Ammon's horn (tissue), 1 donor: Measurements from ENCODE around the gene TMEM204.

Source experiments
- DNase-seq: peaks from one replicate; pipeline ENCODE4 v3.0.0-alpha.2; 2016; ENCODE audit warnings: low spot score

The TMEM204 gene

GRCh38 chr16:1538804-1539520 is 5.5 kb downstream of the TMEM204 start:
- no peak for DNase-seq

- no peak for DNase-seq
These were observed 6.5 kb downstream of the TMEM204 start for GRCh38 chr16:1539720-1540555.

- no peak for DNase-seq
These were observed 7.0 kb downstream of the TMEM204 start for GRCh38 chr16:1540556-1540855.

- DNase-seq: no peak
These were observed 8.1 kb downstream of the TMEM204 start for GRCh38 chr16:1541293-1542165.

GRCh38 chr16:1542166-1542500 is 8.7 kb downstream of the TMEM204 start:
- DNase-seq: no peak

GRCh38 chr16:1542533-1542932 is 9.1 kb downstream of the TMEM204 start:
- no peak for DNase-seq

- DNase-seq: peak; percentile 55
These were observed 9.8 kb downstream of the TMEM204 start for GRCh38 chr16:1543085-1543896.

GRCh38 chr16:1545044-1546040 is 11.9 kb downstream of the TMEM204 start:
- no peak for DNase-seq

GRCh38 chr16:1546430-1546829 is 13.0 kb downstream of the TMEM204 start:
- no peak for DNase-seq

- DNase-seq: no peak
These were observed 14.8 kb downstream of the TMEM204 start for GRCh38 chr16:1548233-1548632.

- DNase-seq: no peak
These were observed 15.3 kb downstream of the TMEM204 start for GRCh38 chr16:1548727-1549126.

GRCh38 chr16:1550069-1550468 is 16.6 kb downstream of the TMEM204 start:
- DNase-seq: no peak

- no peak for DNase-seq
These were observed 17.2 kb downstream of the TMEM204 start for GRCh38 chr16:1550696-1551095.

- no peak for DNase-seq
These were observed 17.7 kb downstream of the TMEM204 start for GRCh38 chr16:1551166-1551565.

GRCh38 chr16:1552129-1552528 is 18.7 kb downstream of the TMEM204 start:
- DNase-seq: no peak

GRCh38 chr16:1553946-1554825 is 20.7 kb downstream of the TMEM204 start:
- no peak for DNase-seq

GRCh38 chr16:1554826-1555445 is 21.5 kb downstream of the TMEM204 start:
- no peak for DNase-seq

- no peak for DNase-seq
These were observed 22.8 kb downstream of the TMEM204 start for GRCh38 chr16:1556254-1556653.

GRCh38 chr16:1557074-1557473 is 23.6 kb downstream of the TMEM204 start:
- DNase-seq: no peak
